ENCODE data around the gene DMBT1.

DNA sequence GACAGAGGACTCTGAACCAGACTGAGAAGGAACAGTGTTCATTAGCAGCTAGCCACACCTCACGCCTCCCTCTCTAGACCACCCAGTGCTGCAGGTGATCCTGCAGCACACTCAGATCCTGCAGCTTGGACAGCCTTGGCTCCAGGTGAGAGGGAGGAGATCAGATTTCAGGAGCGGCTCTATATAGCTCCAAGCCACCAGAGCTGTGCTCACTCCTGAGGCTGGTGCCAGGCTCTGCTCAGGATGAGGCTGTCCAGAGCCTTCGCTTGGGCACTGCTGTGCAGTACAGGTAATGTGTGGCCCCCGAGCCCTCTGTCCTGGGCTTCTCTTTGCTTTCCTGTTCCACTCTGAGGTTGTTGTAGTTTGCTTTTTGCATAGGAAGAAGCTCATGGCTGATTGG is 96.7 kb downstream of the DMBT1 start:
- TF ChIP-seq, protein P1, sequence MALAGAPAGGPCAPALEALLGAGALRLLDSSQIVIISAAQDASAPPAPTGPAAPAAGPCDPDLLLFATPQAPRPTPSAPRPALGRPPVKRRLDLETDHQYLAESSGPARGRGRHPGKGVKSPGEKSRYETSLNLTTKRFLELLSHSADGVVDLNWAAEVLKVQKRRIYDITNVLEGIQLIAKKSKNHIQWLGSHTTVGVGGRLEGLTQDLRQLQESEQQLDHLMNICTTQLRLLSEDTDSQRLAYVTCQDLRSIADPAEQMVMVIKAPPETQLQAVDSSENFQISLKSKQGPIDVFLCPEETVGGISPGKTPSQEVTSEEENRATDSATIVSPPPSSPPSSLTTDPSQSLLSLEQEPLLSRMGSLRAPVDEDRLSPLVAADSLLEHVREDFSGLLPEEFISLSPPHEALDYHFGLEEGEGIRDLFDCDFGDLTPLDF (CRISPR knock-in tag; IDR thresholded peaks at IDR 0.05), result no peak
- TF ChIP-seq NR2C2 (CRISPR knock-in tag; IDR thresholded peaks at IDR 0.05), result no peak
- TF ChIP-seq, protein P2, sequence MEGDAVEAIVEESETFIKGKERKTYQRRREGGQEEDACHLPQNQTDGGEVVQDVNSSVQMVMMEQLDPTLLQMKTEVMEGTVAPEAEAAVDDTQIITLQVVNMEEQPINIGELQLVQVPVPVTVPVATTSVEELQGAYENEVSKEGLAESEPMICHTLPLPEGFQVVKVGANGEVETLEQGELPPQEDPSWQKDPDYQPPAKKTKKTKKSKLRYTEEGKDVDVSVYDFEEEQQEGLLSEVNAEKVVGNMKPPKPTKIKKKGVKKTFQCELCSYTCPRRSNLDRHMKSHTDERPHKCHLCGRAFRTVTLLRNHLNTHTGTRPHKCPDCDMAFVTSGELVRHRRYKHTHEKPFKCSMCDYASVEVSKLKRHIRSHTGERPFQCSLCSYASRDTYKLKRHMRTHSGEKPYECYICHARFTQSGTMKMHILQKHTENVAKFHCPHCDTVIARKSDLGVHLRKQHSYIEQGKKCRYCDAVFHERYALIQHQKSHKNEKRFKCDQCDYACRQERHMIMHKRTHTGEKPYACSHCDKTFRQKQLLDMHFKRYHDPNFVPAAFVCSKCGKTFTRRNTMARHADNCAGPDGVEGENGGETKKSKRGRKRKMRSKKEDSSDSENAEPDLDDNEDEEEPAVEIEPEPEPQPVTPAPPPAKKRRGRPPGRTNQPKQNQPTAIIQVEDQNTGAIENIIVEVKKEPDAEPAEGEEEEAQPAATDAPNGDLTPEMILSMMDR (IDR thresholded peaks at IDR 0.05), result no peak
- TF ChIP-seq, protein P3, sequence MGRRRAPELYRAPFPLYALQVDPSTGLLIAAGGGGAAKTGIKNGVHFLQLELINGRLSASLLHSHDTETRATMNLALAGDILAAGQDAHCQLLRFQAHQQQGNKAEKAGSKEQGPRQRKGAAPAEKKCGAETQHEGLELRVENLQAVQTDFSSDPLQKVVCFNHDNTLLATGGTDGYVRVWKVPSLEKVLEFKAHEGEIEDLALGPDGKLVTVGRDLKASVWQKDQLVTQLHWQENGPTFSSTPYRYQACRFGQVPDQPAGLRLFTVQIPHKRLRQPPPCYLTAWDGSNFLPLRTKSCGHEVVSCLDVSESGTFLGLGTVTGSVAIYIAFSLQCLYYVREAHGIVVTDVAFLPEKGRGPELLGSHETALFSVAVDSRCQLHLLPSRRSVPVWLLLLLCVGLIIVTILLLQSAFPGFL (CRISPR knock-in tag; IDR thresholded peaks at IDR 0.05; ENCODE audit: borderline replicate concordance), result no peak
